HEK293 (cell line): Measurements from ENCODE around the gene TOX4.
A peak's percentile ranks its signal among the peaks of the same experiment; 100 is the strongest.

Experiments
- CTCF ChIP-seq: fragments of 450-650 bp; formaldehyde crosslinking; IDR thresholded peaks from 2 replicates; pipeline ENCODE4 v1.5.1; 2016; ENCODE audit warnings: missing biosample characterization, missing genetic modification characterization
- GFI1B ChIP-seq: fragments of 450-650 bp; formaldehyde crosslinking; IDR thresholded peaks from 2 replicates; pipeline ENCODE4 v1.5.1; 2016; ENCODE audit warnings: missing biosample characterization, missing genetic modification characterization
- GLIS1 ChIP-seq: fragments of 450-650 bp; formaldehyde crosslinking; IDR thresholded peaks from 2 replicates; pipeline ENCODE4 v1.5.1; 2016; ENCODE audit warnings: missing biosample characterization, missing genetic modification characterization
- KLF7 ChIP-seq: fragments of 450-650 bp; formaldehyde crosslinking; IDR thresholded peaks from 2 replicates; pipeline ENCODE4 v1.5.1; 2016; ENCODE audit warnings: missing biosample characterization, missing genetic modification characterization, borderline replicate concordance
- PRDM4 ChIP-seq: fragments of 450-650 bp; formaldehyde crosslinking; IDR thresholded peaks from 2 replicates; pipeline ENCODE4 v1.5.1; 2017; ENCODE audit warnings: missing biosample characterization, missing genetic modification characterization
- SP2 ChIP-seq: fragments of 450-650 bp; formaldehyde crosslinking; IDR thresholded peaks from 2 replicates; pipeline ENCODE4 v1.5.1; 2016; ENCODE audit warnings: missing biosample characterization, missing genetic modification characterization
- ZBTB10 ChIP-seq: fragments of 450-650 bp; formaldehyde crosslinking; IDR thresholded peaks from 2 replicates; pipeline ENCODE4 v1.5.1; 2016; ENCODE audit warnings: missing biosample characterization, missing genetic modification characterization
- ZBTB20 ChIP-seq: fragments of 450-650 bp; formaldehyde crosslinking; IDR thresholded peaks from 2 replicates; pipeline ENCODE4 v1.5.1; 2016; ENCODE audit warnings: missing biosample characterization, missing genetic modification characterization
- ZBTB49 ChIP-seq: fragments of 450-650 bp; formaldehyde crosslinking; IDR thresholded peaks from 2 replicates; pipeline ENCODE4 v1.5.1; 2016; ENCODE audit warnings: missing biosample characterization, missing genetic modification characterization, low read depth
- ZBTB8A ChIP-seq: fragments of 450-650 bp; formaldehyde crosslinking; IDR thresholded peaks from 2 replicates; pipeline ENCODE4 v1.5.1; 2016; ENCODE audit warnings: missing biosample characterization, missing genetic modification characterization
- ZFHX2 ChIP-seq: fragments of 450-650 bp; formaldehyde crosslinking; conservative IDR thresholded peaks from 2 replicates; pipeline ENCODE4 v1.5.1; 2016; ENCODE audit warnings: missing biosample characterization, missing genetic modification characterization
- ZFP3 ChIP-seq: fragments of 450-650 bp; formaldehyde crosslinking; IDR thresholded peaks from 2 replicates; pipeline ENCODE4 v1.5.1; 2016; ENCODE audit warnings: low read depth, missing biosample characterization, missing genetic modification characterization
- ZNF140 ChIP-seq: fragments of 450-650 bp; formaldehyde crosslinking; IDR thresholded peaks from 2 replicates; pipeline ENCODE4 v1.5.1; 2016; ENCODE audit warnings: missing biosample characterization, missing genetic modification characterization
- ZNF157 ChIP-seq: fragments of 450-650 bp; formaldehyde crosslinking; IDR thresholded peaks from 2 replicates; pipeline ENCODE4 v1.5.1; 2016; ENCODE audit warnings: missing biosample characterization, missing genetic modification characterization
- ZNF239 ChIP-seq: fragments of 450-650 bp; formaldehyde crosslinking; IDR thresholded peaks from 2 replicates; pipeline ENCODE4 v1.5.1; 2016; ENCODE audit warnings: missing biosample characterization, missing genetic modification characterization
- ZNF311 ChIP-seq: fragments of 450-650 bp; formaldehyde crosslinking; IDR thresholded peaks from 2 replicates; pipeline ENCODE4 v1.5.1; 2017; ENCODE audit warnings: missing biosample characterization, missing genetic modification characterization, borderline replicate concordance
- ZNF335 ChIP-seq: fragments of 450-650 bp; formaldehyde crosslinking; conservative IDR thresholded peaks from 2 replicates; pipeline ENCODE4 v1.5.1; 2016; ENCODE audit warnings: missing biosample characterization, missing genetic modification characterization
- ZNF341 ChIP-seq: fragments of 450-650 bp; formaldehyde crosslinking; IDR thresholded peaks from 2 replicates; pipeline ENCODE4; 2016; ENCODE audit warnings: low read depth, missing biosample characterization, missing genetic modification characterization
- ZNF350 ChIP-seq: fragments of 450-650 bp; formaldehyde crosslinking; IDR thresholded peaks from 2 replicates; pipeline ENCODE4 v1.5.0; 2017; ENCODE audit warnings: missing biosample characterization, mild to moderate bottlenecking, missing genetic modification characterization
- ZNF354C ChIP-seq: fragments of 450-650 bp; formaldehyde crosslinking; IDR thresholded peaks from 2 replicates; pipeline ENCODE4 v1.5.1; 2016; ENCODE audit warnings: missing biosample characterization, missing genetic modification characterization, low read depth, borderline replicate concordance
- ZNF449 ChIP-seq: fragments of 450-650 bp; formaldehyde crosslinking; IDR thresholded peaks from 2 replicates; pipeline ENCODE4 v1.5.1; 2017; ENCODE audit warnings: missing biosample characterization, mild to moderate bottlenecking, missing genetic modification characterization, moderate library complexity
- ZNF501 ChIP-seq: fragments of 450-650 bp; formaldehyde crosslinking; IDR thresholded peaks from 2 replicates; pipeline ENCODE4 v1.5.1; 2016; ENCODE audit warnings: missing biosample characterization, missing genetic modification characterization
- ZNF610 ChIP-seq: fragments of 450-650 bp; formaldehyde crosslinking; IDR thresholded peaks from 2 replicates; pipeline ENCODE4 v1.5.1; 2016; ENCODE audit warnings: missing biosample characterization, missing genetic modification characterization, borderline replicate concordance
- ZNF701 ChIP-seq: fragments of 450-650 bp; formaldehyde crosslinking; IDR thresholded peaks from 2 replicates; pipeline ENCODE4 v1.5.1; 2016; ENCODE audit warnings: missing biosample characterization, missing genetic modification characterization
- ZNF792 ChIP-seq: fragments of 450-650 bp; formaldehyde crosslinking; IDR thresholded peaks from 2 replicates; pipeline ENCODE4 v1.5.1; 2016; ENCODE audit warnings: missing biosample characterization, missing genetic modification characterization
- ZNF830 ChIP-seq: fragments of 450-650 bp; IDR thresholded peaks from 2 replicates; pipeline ENCODE4 v1.5.0; 2018; ENCODE audit warnings: missing biosample characterization, missing genetic modification characterization, low read depth, mild to moderate bottlenecking, moderate library complexity
- ZNF837 ChIP-seq: fragments of 450-650 bp; formaldehyde crosslinking; IDR thresholded peaks from 2 replicates; pipeline ENCODE4 v1.5.1; 2016; ENCODE audit warnings: missing biosample characterization, missing genetic modification characterization
- ZSCAN16 ChIP-seq: fragments of 450-650 bp; formaldehyde crosslinking; IDR thresholded peaks from 2 replicates; pipeline ENCODE4 v1.5.1; 2016; ENCODE audit warnings: missing biosample characterization, missing genetic modification characterization

TOX4 gene

GRCh38 chr14:21476925-21477681 is at the start of gene TOX4, which contains the start of gene RAB2B (continued):
- TF ChIP-seq PRDM4: no peak
- TF ChIP-seq ZNF140 (tag by site-specific recombination): no peak
- TF ChIP-seq ZNF792 (tag by site-specific recombination): no peak
- TF ChIP-seq ZNF350: no peak
- no peak for TF ChIP-seq ZNF837 (tag by site-specific recombination)
- TF ChIP-seq ZNF354C (tag by site-specific recombination): no peak
- TF ChIP-seq ZFHX2 (tag by site-specific recombination): peak; percentile 74
- TF ChIP-seq CTCF (tag by site-specific recombination): peak; percentile 98
- no peak for TF ChIP-seq GFI1B (tag by site-specific recombination)
- TF ChIP-seq ZNF449 (tag by site-specific recombination): no peak
- no peak for TF ChIP-seq ZNF239 (tag by site-specific recombination)
- TF ChIP-seq ZBTB20 (tag by site-specific recombination): peak; percentile 18; the same call in 1 of the 2 replicates
- peak; percentile 53; the same call in 1 of the 2 replicates for TF ChIP-seq ZNF335
- TF ChIP-seq KLF7 (tag by site-specific recombination): no peak
- no peak for TF ChIP-seq ZBTB49
- no peak for TF ChIP-seq ZNF157 (tag by site-specific recombination)
- TF ChIP-seq ZBTB8A (tag by site-specific recombination): peak; percentile 43
- no peak for TF ChIP-seq ZSCAN16 (tag by site-specific recombination)
- peak; percentile 84 for TF ChIP-seq ZNF341 (tag by site-specific recombination)
- no peak for TF ChIP-seq ZNF701 (tag by site-specific recombination)
- TF ChIP-seq ZNF830: no peak
- 0 out of 2 replicates have a peak, but pooled peaks have one; percentile 53 for TF ChIP-seq ZNF610 (tag by site-specific recombination)
- TF ChIP-seq ZBTB10 (tag by site-specific recombination): peak; percentile 6; the same call in 1 of the 2 replicates
- no peak for TF ChIP-seq ZFP3
- TF ChIP-seq SP2 (tag by site-specific recombination): peak; percentile 90
- no peak for TF ChIP-seq ZNF501 (tag by site-specific recombination)
- TF ChIP-seq GLIS1: peak; percentile 76
- TF ChIP-seq ZNF311 (tag by site-specific recombination): no peak
